ENCODE results near the gene ALG3.

ALG3 gene

DNA sequence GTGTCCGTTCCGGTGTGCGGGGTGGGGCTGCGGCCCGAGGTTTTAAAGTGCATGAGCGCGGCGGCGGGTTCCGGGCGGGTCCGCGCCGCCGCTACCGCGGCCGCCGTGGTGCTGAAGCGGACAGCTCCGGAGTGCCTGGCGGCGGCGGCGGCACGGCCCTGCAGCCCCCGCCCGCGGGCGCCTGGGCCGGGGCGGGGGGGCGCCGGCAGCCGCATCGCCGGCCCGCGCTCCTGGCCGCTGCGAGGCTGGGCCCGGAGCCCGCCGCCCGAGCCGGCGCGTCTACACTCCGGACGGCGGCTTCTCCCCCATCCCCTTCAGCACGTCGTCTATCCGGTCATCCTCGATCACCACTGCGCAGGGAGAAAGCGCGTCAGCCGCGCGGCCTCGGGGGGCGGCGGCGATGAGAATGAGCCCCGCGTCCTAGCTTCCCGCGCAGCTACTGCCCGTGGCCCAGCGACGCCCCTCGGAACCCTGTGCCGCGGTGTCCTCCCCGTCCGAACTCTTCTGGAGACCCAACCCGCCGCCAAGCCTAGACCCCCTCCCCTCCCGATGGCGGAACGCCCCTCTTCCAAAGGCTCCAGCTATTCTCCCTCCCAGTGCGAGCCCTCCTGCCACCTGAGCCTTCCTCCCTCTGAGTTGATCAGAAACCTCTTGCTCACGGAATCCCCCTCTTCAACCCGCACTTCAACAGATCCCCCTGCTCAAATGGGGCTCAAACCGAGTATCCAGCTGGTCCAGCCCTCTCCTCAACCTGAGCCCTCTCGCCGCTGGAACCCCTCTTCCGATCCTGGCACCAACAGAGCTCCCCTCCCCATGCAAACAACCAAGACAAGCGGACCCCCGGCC, 11.3 kb upstream of the ALG3 start:
- DNase-seq: no peak

DNA sequence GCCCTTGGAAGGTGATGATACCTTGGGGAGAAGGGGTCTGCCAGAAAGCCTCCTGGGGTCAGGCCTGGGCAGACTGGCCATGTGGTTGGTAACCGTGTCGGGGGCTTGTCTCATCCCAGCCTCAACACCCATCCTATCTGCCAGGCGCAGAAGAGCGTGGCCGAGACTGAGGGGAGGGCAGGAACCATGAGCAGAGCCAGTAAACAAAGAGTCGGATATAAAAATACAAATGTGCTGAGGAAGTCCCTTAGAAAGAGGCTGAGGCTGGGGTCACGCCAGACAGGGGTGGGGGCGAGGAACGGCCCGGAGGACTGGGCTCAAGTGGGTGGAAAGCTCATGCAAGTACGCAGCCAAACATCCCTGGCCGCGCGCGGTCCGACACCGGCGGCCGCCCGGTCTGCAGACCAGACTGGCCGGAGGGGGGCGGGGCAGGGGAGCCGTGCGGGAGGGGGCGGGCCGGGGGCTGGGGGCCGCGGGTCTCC, 10.7 kb upstream of the ALG3 start:
- DNase-seq: no peak

DNA sequence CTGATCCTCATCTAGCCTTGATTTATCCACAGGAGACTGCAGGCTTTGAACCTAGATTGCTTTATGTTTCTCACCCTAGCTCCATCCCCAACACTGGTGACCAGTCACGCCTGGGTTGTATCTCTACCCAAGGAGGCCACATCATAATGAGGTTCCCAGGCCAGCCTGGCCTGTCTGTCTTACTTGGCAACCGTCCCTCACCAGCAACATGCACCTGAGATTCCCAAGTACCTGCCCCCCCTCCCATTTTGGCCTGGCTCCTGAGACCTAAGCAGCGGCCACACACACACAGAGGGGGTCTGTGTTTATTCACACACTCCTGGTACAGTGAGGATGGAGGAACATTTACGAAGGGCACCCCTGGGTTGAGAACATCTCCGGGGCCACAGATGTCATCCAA, 10.2 kb upstream of the ALG3 start:
- no peak for DNase-seq

DNA sequence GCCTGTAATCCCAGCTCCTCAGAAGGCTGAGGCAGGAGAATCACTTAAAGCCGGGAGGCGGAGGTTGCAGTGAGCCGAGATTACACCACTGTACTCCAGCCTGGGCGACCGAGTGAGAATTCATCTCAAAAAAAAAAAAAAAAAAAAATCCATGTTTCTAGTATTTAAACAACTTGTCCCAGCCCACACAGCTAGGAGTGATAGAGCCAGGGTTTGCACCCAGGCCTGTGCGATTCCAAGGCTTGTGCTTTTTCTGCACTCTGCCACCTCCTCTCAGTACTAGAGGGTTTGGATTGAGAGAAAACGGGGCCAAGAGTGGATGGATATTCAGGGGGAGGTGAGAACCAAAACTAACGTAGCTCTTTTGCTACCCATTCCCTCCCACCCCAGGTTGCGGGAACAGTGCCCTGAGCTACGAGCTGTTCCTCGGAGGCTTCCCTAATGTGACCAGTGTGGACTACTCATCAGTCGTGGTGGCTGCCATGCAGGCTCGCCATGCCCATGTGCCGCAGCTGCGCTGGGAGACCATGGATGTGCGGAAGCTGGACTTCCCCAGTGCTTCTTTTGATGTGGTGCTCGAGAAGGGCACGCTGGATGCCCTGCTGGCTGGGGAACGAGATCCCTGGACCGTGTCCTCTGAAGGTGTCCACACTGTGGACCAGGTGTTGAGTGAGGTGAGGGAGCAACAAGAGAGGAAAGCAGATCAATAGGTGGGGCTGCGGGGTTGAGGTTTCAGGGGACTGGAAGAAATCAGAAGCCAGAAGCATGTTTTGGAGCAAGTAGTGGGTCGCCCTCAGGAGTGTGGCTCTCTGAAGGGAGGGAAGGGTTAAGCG, 8.5 kb upstream of the ALG3 start:
- DNase-seq: no peak

DNA sequence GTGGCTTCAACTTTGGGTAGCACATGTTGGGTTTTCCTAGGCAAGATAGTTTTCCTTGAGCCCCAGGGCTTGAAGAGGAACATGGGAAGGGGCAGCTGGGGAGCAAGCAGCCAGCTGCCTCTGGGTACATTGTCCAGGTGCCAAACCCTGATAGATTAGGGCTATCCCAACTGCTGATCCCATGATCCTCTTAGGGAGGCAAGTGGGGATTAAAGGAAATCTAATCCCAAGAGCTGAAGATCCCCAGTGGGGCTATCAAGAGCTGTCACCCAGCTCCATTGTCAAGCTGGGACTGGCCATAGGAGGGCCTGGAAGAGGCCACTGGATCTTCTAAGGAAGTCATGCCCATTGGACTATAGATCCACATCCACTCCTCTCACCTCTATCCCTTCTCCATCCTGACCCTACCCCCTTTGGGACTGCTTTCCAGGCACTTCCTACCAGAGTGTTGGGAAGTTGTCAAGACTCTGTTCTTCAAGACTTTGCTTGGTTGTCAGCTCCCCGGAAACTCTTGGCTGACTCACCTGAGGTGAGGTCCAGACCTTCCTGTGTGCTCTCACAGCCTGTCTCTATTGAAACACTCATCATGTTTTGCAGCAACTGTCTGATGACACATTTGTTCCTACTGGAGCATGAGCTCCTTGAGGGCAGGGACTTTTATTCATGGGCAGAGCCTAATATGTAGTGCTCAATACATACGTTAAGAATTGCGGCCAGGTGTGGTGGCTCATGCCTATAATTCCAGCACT, 6.7 kb upstream of the ALG3 start:
- peak; percentile 52 for DNase-seq

DNA sequence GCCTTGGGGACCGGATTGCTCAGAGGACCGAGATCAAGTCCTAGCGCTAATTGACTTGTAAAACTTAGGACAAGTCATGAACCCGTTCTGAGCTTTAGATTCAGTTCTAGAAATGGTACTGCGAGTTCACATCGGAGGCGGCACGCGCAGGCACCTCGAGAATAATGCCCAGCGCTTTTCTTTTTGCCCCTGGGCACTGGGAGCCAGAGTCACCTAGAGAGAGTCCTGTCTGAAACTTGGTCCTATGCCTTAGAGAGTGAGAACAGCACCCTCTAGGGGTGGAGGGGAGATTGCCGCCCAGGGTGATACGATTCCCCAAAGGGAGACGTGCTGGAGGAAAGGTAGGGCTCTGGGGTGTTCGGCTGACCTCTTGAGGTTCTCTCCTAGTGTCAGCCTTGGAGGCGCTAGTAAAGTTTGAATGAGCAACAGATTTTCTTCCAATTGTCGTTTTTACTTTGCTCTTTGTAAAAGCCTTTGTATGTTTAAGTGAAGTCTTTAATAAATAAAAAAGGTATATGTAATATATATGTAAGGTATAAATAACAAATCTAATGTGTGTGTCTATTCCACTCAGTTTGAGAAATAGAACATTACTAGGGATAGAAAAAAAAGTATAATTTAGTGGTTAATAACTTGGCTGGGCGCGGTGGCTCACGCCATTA, 1.5 kb upstream of the ALG3 start:
- DNase-seq: peak; percentile 95

DNA sequence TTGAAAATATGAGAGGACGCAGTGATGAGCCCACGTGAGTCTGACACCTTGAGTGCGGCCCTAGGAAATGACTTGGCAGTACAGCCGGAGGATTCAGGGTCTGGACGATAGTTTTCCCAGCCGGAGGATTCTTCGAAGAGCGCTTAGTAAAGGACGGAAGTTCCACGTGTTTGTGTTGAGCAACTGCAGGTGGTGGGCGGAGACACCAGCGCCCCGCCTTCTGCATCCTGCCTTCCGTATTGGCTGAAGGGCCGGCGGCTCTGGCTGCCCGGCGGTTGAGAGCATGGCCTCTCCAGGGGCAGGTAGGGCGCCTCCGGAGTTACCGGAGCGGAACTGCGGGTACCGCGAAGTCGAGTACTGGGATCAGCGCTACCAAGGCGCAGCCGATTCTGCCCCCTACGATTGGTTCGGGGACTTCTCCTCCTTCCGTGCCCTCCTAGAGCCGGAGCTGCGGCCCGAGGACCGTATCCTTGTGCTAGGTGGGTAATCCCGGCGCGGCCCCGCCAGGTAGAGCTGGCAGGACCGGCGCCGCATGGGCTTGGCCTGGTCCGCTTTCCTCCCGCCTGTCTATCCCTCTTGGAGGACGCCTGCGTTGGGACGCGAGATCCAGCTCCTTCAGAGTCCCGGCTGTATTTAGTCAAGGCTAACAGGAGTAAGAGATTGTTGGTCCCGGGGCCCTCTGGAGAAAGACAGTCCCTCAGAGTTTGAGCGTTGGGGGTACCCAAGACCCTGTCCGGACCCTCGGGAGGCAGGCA, 827 bp upstream of the ALG3 start, which contains the start of gene EEF1AKMT4:
Gene EEF1AKMT4 (plus strand): TSS at position 261 of the 755 bp plus-strand sequence. CDS start 23 bp downstream, at position 284.
- DNase-seq: peak; percentile 99

DNA sequence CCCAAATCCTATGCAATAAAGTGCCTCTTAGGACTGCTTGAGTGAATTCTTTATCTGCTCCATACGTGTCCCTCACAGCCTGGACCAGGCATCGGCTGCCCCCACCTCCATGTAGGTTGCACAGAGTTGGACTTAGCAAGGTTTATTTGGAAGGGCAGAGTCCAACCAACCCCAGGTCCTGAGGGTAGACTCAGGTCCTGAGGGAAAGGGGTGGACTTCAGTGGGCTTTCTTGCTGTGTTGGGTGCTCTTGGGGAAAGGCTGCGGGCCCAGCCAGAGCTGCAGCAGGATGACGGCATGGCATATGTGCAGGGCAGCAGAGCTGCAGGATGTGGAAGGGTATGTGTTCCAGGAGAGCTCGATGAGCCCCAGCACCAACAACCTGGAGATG, 6.5 kb downstream of the ALG3 start:
- no peak for DNase-seq

DNA sequence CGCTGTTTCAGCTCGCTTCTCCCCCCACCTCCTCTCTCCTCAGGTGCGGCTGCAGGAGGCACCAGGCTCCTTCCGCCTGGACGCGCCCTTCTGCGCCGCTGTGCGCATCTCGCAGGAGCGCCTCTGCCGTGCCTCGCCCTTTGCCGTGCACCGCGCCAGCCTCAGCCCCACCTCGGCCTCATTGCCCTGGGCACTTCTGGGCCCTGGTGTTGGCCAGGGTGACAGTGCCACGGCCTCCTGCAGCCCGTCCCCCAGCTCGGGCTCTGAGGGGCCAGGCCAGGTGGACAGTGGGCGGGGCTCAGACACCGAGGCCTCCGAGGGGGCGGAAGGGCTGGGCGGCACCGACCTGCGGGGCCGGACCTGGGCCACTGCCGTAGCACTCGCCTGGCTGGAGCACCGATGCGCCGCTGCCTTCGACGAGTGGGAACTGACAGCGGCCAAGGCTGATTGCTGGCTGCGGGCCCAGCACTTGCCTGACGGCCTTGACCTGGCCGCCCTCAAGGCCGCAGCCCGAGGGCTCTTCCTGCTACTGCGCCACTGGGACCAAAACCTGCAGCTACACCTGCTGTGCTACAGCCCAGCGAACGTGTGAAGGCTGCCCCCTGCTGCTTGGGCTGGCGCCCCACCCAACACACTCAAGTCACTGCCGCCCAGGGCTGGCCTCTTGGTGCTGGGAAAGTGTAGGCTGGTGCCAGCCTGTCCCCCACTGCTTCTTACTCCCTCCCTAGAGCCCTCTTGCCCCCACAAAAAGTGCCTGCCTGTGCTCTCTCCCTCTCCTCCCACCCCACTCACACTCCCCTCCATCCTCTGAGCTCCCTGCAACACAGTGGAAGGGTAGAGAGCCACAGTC, 7.1 kb downstream of the ALG3 start:
- DNase-seq: no peak

DNA sequence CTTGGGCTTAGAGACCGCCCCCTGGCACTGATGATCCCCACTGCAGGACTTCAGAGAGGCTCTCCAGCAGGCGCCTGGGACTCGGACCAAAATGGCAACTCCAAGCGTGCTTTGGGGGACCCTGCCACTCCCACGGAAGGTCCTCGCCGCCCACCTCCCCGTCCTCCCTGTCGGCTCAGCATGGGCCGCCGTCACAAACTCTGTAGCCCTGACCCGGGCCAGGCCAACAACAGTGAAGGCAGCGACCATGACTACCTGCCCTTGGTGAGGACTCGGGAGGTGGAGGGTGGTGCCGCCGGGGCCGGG, 7.7 kb downstream of the ALG3 start:
- no peak for DNase-seq

DNA sequence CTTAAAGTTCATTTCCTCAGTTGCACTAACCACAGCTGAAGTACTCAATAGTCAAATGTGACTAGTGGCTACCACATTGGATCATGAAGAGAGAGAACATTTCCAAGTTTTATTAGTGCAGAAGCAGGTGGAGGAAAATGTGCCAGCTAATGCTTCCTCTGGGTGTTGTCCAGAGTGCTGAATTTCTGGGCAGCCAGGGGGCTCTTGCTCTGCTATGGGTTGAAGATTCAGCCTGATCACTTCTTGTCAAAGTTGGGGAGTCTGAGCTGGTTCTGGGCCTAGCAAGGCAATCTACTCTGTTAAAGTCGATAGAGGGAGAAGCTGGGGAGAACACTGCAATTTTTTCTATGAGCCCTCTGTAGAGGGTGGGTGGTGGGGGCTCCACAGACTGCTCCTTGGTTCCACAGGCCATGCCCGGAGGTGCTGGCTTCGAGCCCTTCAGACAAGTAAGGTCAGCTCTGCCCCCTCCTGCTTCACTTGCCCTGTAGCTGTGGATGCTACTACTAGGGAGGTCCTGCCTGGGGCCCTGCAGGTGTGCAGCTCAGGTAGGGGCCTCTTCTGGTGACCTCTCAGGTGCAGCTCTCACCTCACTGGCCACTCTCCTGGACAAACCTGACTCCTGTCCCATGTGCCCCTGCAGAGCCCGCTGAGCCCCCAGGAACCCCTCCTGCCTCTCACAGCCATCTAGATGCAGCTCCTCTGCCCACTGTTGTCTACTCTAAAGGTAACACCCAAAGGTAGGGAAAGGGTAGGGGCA, 8.2 kb downstream of the ALG3 start:
- DNase-seq: no peak

DNA sequence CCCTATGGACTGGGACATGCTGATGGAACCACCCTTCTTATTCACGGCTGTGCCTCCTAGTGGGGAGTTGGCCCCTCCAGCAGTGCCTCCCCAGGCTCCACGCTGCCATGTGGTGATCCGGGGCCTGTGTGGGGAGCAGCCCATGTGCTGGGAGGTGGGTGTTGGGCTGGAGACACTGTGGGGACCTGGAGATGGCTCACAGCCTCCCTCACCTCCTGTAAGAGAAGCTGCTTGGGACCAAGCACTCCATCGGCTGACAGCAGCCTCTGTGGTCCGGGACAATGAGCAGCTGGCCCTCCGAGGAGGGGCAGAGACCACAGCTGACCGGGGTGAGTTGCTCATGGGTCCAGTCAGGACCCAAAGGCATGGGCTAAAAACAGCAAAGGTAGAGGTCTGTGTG, 9.1 kb downstream of the ALG3 start:
- no peak for DNase-seq

DNA sequence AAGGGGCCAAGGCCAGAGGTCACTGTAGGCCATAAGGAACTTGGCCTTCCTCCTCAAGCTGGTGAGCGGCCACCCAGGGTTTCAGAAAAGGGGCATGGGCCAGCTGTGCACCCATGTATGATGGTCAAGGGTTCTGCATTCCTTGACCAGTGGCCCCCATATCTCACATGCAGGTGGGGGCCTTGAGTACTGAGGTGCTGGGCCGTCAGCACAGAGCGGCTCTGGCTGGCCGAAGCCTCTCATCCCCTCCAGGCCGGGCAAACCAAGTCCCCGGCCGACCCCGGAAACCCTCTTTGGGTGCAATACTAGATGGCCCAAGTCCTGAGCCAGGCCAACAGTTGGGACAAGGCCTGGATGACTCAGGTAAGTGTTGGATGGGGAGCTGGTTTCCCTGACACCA, 9.5 kb downstream of the ALG3 start:
- DNase-seq: no peak

DNA sequence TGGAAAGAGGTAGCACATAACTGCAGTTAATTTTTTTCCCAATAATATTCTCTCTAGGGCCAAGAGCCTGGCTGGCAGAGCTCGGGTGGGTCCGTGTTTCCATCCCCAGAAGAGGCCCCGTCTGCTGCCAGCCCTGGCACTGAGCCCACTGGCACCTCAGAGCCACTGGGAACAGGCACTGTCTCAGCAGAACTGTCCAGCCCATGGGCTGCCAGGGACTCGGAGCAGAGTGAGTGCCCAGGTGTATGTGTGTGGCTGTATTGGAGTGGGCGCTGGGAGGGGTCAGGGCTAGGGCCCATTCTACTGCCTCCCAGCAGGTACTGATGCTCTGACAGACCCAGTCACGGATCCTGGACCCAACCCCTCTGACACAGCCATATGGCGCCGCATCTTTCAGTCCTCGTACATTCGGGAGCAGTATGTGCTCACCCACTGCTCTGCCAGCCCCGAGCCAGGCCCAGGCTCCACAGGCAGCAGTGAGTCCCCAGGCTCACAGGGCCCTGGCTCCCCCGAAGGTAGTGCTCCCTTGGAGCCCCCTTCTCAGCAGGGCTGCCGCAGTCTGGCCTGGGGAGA, 10.4 kb downstream of the ALG3 start:
- DNase-seq: no peak

DNA sequence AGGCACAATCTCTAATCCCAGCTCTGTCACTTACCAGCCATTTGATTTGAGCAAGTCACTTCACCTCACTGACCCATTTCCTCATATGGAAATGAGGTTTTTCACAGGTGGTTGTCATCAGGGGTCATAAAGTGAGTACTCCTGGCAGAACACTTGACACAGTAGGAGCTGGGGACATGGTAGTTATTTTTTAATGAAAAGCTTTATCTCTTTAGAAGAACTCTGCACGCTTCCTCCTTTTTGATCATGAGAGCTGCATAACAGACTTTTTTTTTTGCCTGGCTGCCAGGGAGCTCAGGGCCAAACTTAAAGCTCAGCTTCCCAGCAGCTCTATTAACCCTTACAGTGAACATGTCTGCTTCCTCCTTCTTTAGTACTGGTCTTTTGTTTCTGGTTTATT, 11.0 kb downstream of the ALG3 start:
- DNase-seq: no peak

DNA sequence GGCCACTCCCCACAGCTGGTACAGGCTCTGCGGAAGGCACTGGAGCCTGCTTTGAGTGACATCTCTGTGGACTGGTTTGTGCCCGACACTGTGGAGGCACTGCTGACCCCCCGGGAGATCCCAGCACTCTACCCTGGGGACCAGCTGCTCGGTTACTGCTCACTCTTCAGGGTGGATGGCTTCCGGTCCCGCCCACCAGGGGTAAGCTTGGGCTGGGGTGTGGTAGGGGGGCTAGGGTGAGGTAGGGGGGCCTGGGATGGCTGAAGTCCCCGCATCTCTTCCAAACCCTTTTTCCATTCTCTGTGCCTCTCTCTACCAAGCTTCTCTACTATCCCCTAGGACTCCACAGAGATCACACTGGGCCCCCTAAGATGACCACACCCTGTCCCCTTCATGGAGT, 11.6 kb downstream of the ALG3 start:
- no peak for DNase-seq

DNA sequence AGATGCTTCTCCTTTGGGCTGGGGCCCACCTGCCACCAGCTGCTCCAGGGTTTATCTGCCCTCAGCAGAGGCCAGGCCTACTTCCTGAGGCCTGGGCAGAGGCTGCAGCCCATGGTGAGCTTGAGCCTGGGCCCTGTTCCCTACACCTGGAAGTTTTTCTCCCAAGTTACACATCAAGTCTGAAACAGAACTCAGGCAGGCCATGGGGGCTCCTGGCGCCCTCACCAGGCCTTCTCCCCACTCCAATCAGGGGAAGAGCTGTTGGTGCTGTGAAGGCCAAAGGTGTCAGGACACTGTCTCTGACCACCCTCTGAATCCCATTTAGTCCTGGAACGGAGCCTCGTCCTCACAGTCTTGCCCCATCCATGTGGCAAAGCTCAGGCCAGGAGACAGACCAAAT, 12.1 kb downstream of the ALG3 start:
- DNase-seq: no peak

DNA sequence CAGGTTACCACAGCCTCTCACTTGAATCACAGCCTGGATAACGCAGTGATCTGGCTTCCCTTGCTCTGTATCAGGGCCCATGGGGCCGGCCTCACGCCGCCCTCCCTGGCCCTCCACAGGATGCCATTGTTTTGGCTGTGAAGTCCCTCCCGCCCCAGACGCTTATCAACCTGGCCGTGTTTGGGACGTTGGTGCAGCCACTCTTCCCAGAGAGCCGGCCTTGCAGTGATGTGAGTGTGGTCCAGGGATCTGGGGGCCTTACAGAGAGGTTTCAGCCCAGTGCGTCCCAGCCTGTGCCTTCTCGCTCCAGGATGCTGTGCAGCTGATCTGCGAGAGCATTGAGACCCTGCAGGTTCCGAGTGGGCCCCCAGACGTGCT, 12.7 kb downstream of the ALG3 start:
- no peak for DNase-seq

DNA sequence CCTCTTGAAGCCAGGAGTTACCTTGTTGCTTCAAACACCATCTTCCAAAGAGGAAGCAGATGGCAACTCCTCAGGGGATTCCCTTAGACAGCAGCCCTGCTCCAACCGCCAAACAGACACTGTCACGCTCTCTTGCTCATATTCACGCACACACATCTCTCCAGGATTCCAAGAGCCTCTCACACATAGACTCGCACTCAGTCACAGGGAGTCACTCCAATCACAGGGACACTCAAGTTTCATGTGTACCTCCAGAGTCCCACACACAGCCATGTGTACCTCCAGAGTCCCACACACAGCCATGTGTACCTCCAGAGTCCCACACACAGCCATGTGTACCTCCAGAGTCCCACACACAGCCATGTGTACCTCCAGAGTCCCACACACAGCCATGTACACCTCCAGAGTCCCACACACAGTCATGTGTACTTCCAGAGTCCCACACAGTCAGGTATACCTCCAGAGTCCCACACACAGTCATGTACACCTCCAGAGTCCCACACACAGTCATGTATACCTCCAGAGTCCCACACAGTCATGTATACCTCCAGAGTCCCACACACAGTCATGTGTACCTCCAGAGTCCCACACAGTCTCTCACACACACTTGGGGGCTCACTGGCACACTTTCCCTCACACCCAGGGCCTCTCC, 13.3 kb downstream of the ALG3 start:
- DNase-seq: no peak

All from activated CD4-positive, alpha-beta T cell treated with anti-CD3 and anti-CD28 coated beads, Interleukin-10, Interleukin-2, amounts not matched to agents 100 ng/mL and 50 ng/mL, durations not matched to agents 16 hours and 8 hours (primary cell).